HG03135 (cell line): ENCODE results near the gene GBX2.
"Not testable (repeated sequence)": the region's sequence is repeated elsewhere in the genome, so short reads cannot be mapped to it uniquely, and the experiment has no call there.

ENCODE experiments used
- ATAC-seq: cut with Tn5 transposase; IDR thresholded peaks from one replicate; pipeline ENCODE4 v1.9.1; 2021; ENCODE audit warnings: mild to moderate bottlenecking, moderate library complexity; ENCODE audit not compliant: unreplicated experiment

Gene GBX2

GRCh38 chr2:236156860-236157194 lies 11.4 kb downstream of the GBX2 start:
- ATAC-seq = no peak

GRCh38 chr2:236156095-236156859 lies 11.9 kb downstream of the GBX2 start:
- ATAC-seq = no peak

- ATAC-seq = no peak
These were observed 12.8 kb downstream of the GBX2 start for GRCh38 chr2:236155406-236155805.

GRCh38 chr2:236146436-236146835 lies 21.8 kb downstream of the GBX2 start:
- no peak for ATAC-seq

- no peak for ATAC-seq
These were observed 24.4 kb downstream of the GBX2 start for GRCh38 chr2:236143811-236144210.

- ATAC-seq = not testable (repeated sequence)
These were observed 26.6 kb downstream of the GBX2 start for GRCh38 chr2:236141616-236142015.

GRCh38 chr2:236137066-236137465 lies 31.1 kb downstream of the GBX2 start:
- no peak for ATAC-seq

GRCh38 chr2:236136538-236136937 lies 31.6 kb downstream of the GBX2 start:
- ATAC-seq = no peak

GRCh38 chr2:236133410-236134012 lies 34.7 kb downstream of the GBX2 start:
- no peak for ATAC-seq

- ATAC-seq = no peak
These were observed 37.0 kb downstream of the GBX2 start for GRCh38 chr2:236131073-236131692.

- no peak for ATAC-seq
These were observed 37.7 kb downstream of the GBX2 start for GRCh38 chr2:236130349-236130998.

- ATAC-seq = no peak
These were observed 38.3 kb downstream of the GBX2 start for GRCh38 chr2:236129935-236130334.

- ATAC-seq = no peak
These were observed 39.9 kb downstream of the GBX2 start for GRCh38 chr2:236128321-236128720.

GRCh38 chr2:236127010-236127409 lies 41.2 kb downstream of the GBX2 start:
- ATAC-seq = no peak

- ATAC-seq = no peak
These were observed 42.6 kb downstream of the GBX2 start for GRCh38 chr2:236125541-236125940.

GRCh38 chr2:236124182-236124893 lies 43.8 kb downstream of the GBX2 start:
- ATAC-seq = no peak

- ATAC-seq = no peak
These were observed 44.5 kb downstream of the GBX2 start for GRCh38 chr2:236123716-236124115.

GRCh38 chr2:236122236-236122635 lies 46.0 kb downstream of the GBX2 start:
- no peak for ATAC-seq

GRCh38 chr2:236121546-236121945 lies 46.6 kb downstream of the GBX2 start:
- ATAC-seq = no peak

- no peak for ATAC-seq
These were observed 47.4 kb downstream of the GBX2 start for GRCh38 chr2:236120829-236121228.

- no peak for ATAC-seq
These were observed 48.0 kb downstream of the GBX2 start for GRCh38 chr2:236120141-236120601.
